Fibroblast of upper back skin (primary cell): ENCODE data around the gene FAM72A.
"Not testable (repeated sequence)": the region's sequence is repeated elsewhere in the genome, so short reads cannot be mapped to it uniquely, and the experiment has no call there.

Source experiments
- DNase-seq: peaks from one replicate; pipeline ENCODE4 v3.0.0-alpha.2; 2013

Gene FAM72A

GRCh38 chr1:206167350-206168029 lies 35.1 kb downstream of the FAM72A start:
- DNase-seq, result not testable (repeated sequence)

- DNase-seq, result no peak
Measured at GRCh38 chr1:206145771-206146290, 56.8 kb downstream of the FAM72A start.

GRCh38 chr1:206144605-206145004 lies 58.0 kb downstream of the FAM72A start:
- DNase-seq, result no peak

GRCh38 chr1:206143537-206144172 lies 59.0 kb downstream of the FAM72A start:
- DNase-seq, result no peak

- DNase-seq, result no peak
Measured at GRCh38 chr1:206142770-206143169, 59.9 kb downstream of the FAM72A start.

- no peak for DNase-seq
Measured at GRCh38 chr1:206142011-206142410, 60.6 kb downstream of the FAM72A start.

GRCh38 chr1:206136241-206136640 lies 66.4 kb downstream of the FAM72A start:
- DNase-seq, result no peak
